Measurements from ENCODE around the gene TRAM2.
A peak's percentile ranks its signal among the peaks of the same experiment; 100 is the strongest.
"Not testable (repeated sequence)": the region's sequence is repeated elsewhere in the genome, so short reads cannot be mapped to it uniquely, and the experiment has no call there.

The TRAM2 gene

DNA sequence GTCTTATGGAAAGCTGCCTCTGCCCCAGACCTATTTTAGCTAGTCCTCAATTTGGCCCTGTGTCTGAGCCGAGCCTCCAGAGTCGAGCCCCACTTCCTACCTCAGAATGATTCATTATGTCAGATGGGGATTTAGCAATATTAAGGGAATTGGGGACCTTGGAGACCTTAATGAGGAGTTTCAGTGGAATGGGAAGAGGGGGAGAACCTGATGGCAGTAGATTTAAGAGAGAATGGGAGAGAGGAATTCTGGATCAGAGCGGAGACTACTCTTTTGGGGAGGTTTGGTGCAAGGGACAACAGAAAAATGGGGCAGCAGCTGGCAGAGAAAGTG, 93.2 kb downstream of the TRAM2 start:
- Histone ChIP-seq H3K9me3 (ENCODE audit: control extremely low read depth in 1 of 5, control insufficient read depth in 4 of 5, insufficient read depth in 2 of 5, low read depth in 1 of 5, low read length in 4 of 5) (no peaks in the 10 kb centered on the region), H3K27ac (ENCODE audit: insufficient read depth in 1 of 2, low read depth in 1 of 2, low read length in 2 of 2, poor library complexity in 1 of 2, severe bottlenecking in 2 of 2) (no peak overlapping the region), H3K4me3 (ENCODE audit: control insufficient read depth in 1 of 7, extremely low read depth in 1 of 7, insufficient read depth in 4 of 7, low read depth in 2 of 7, low read length in 6 of 7) (no peak overlapping the region), H3K27me3 (replicated peaks in 2 of 5; ENCODE audit: control insufficient read depth in 4 of 5, insufficient read depth in 5 of 5, low read length in 4 of 5) (no peaks in the 10 kb centered on the region), H3K36me3 (ENCODE audit: control insufficient read depth in 4 of 4, insufficient read depth in 4 of 4, low read length in 3 of 4) (peaks cover 0 to 7% (median 0%) of the 10 kb centered on the region in 4 experiments), H3K4me1 (ENCODE audit: control extremely low read depth in 1 of 4, control insufficient read depth in 4 of 4, insufficient read depth in 4 of 4, low read length in 3 of 4) (no peaks in the 10 kb centered on the region)
- ChIA-PET POLR2A (no interaction called here), CTCF (interaction anchor here (1.4 kb wide), 1 partner anchor 18 kb away, joined by 3 read pairs; no protein-coding TSS in a partner anchor)
- 94% methylated on average over 3 of the region's 3 CpGs for WGBS (ENCODE audit: insufficient coverage)
- DNase-seq, result no peak

- POLR2A ChIA-PET, result no interaction called here
- Histone ChIP-seq H3K4me3 (ENCODE audit: control insufficient read depth in 1 of 7, extremely low read depth in 1 of 7, insufficient read depth in 4 of 7, low read depth in 2 of 7, low read length in 6 of 7) (no peak overlapping the region), H3K4me1 (ENCODE audit: control extremely low read depth in 1 of 4, control insufficient read depth in 4 of 4, insufficient read depth in 4 of 4, low read length in 3 of 4) (no peaks in the 10 kb centered on the region), H3K9me3 (ENCODE audit: control extremely low read depth in 1 of 5, control insufficient read depth in 4 of 5, insufficient read depth in 2 of 5, low read depth in 1 of 5, low read length in 4 of 5) (no peaks in the 10 kb centered on the region), H3K36me3 (ENCODE audit: control insufficient read depth in 4 of 4, insufficient read depth in 4 of 4, low read length in 3 of 4) (peaks cover 0 to 7% (median 0%) of the 10 kb centered on the region in 4 experiments), H3K27ac (ENCODE audit: insufficient read depth in 1 of 2, low read depth in 1 of 2, low read length in 2 of 2, poor library complexity in 1 of 2, severe bottlenecking in 2 of 2) (no peak overlapping the region), H3K27me3 (replicated peaks in 2 of 5; ENCODE audit: control insufficient read depth in 4 of 5, insufficient read depth in 5 of 5, low read length in 4 of 5) (no peaks in the 10 kb centered on the region)
- peak in 1 of 3 donors; percentile 49 for DNase-seq
- CTCF ChIA-PET, result interaction anchor here (1.4 kb wide), 1 partner anchor 17 kb away, joined by 3 read pairs; no protein-coding TSS in a partner anchor
- 100% methylated on average over 3 of the region's 7 CpGs for WGBS (ENCODE audit: insufficient coverage)
Measured at GRCh38 chr6:52482903-52483670, 93.8 kb downstream of the TRAM2 start.

- WGBS (ENCODE audit: insufficient coverage), result no CpG with 5 or more reads among the region's 2 CpGs
- POLR2A ChIA-PET, result no interaction called here
- Histone ChIP-seq H3K9me3 (ENCODE audit: control extremely low read depth in 1 of 5, control insufficient read depth in 4 of 5, insufficient read depth in 2 of 5, low read depth in 1 of 5, low read length in 4 of 5) (no peaks in the 10 kb centered on the region), H3K4me1 (ENCODE audit: control extremely low read depth in 1 of 4, control insufficient read depth in 4 of 4, insufficient read depth in 4 of 4, low read length in 3 of 4) (no peaks in the 10 kb centered on the region), H3K36me3 (ENCODE audit: control insufficient read depth in 4 of 4, insufficient read depth in 4 of 4, low read length in 3 of 4) (no peaks in the 10 kb centered on the region), H3K27me3 (replicated peaks in 2 of 5; ENCODE audit: control insufficient read depth in 4 of 5, insufficient read depth in 5 of 5, low read length in 4 of 5) (no peaks in the 10 kb centered on the region), H3K4me3 (ENCODE audit: control insufficient read depth in 1 of 7, extremely low read depth in 1 of 7, insufficient read depth in 4 of 7, low read depth in 2 of 7, low read length in 6 of 7) (no peak overlapping the region), H3K27ac (ENCODE audit: insufficient read depth in 1 of 2, low read depth in 1 of 2, low read length in 2 of 2, poor library complexity in 1 of 2, severe bottlenecking in 2 of 2) (no peak overlapping the region)
- DNase-seq, result no peak
- CTCF ChIA-PET, result interaction anchor here (0.7 kb wide), 1 partner anchor 35 kb away, joined by 3 read pairs; no protein-coding TSS in a partner anchor
Measured at GRCh38 chr6:52475307-52475706, 101.6 kb downstream of the TRAM2 start.

GRCh38 chr6:52474173-52474572, 102.7 kb downstream of the TRAM2 start:
- ChIA-PET POLR2A (no interaction called here), CTCF (no interaction called here)
- no peak overlapping the region for H3K4me3 ChIP-seq (ENCODE audit: control insufficient read depth in 1 of 7, extremely low read depth in 1 of 7, insufficient read depth in 4 of 7, low read depth in 2 of 7, low read length in 6 of 7)
- no peaks in the 10 kb centered on the region for H3K9me3 ChIP-seq (ENCODE audit: control extremely low read depth in 1 of 5, control insufficient read depth in 4 of 5, insufficient read depth in 2 of 5, low read depth in 1 of 5, low read length in 4 of 5)
- no peak for DNase-seq
- WGBS (ENCODE audit: insufficient coverage), result 100% methylated on average over 1 of the region's 4 CpGs
- no peaks in the 10 kb centered on the region for H3K4me1 ChIP-seq (ENCODE audit: control extremely low read depth in 1 of 4, control insufficient read depth in 4 of 4, insufficient read depth in 4 of 4, low read length in 3 of 4)
- H3K36me3 ChIP-seq (ENCODE audit: control insufficient read depth in 4 of 4, insufficient read depth in 4 of 4, low read length in 3 of 4), result no peaks in the 10 kb centered on the region
- no peak overlapping the region for H3K27ac ChIP-seq (ENCODE audit: insufficient read depth in 1 of 2, low read depth in 1 of 2, low read length in 2 of 2, poor library complexity in 1 of 2, severe bottlenecking in 2 of 2)
- H3K27me3 ChIP-seq (replicated peaks in 2 of 5; ENCODE audit: control insufficient read depth in 4 of 5, insufficient read depth in 5 of 5, low read length in 4 of 5), result no peaks in the 10 kb centered on the region

DNA sequence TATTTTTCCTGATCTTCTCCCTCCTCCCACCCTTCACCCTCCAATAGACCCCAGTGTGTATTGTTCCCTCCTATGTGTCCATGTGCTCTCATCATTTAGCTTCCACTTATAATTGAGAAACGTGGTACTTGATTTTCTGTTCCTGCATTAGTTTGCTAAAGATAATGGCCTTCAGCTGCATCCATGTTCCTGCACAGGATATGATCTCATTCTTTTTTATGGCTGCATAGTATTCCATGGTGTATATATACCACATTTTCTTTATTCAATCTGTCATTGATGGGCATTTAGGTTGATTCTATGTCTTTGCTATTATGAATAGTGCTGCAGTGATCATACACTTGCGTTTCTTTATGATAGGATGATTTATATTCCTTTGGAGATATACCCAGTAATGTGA, 115.7 kb downstream of the TRAM2 start:
- POLR2A ChIA-PET; H3K27ac ChIP-seq (ENCODE audit: insufficient read depth in 1 of 2, low read depth in 1 of 2, low read length in 2 of 2, poor library complexity in 1 of 2, severe bottlenecking in 2 of 2); H3K9me3 ChIP-seq (ENCODE audit: control extremely low read depth in 1 of 5, control insufficient read depth in 4 of 5, insufficient read depth in 2 of 5, low read depth in 1 of 5, low read length in 4 of 5); H3K27me3 ChIP-seq (replicated peaks in 2 of 5; ENCODE audit: control insufficient read depth in 4 of 5, insufficient read depth in 5 of 5, low read length in 4 of 5); H3K4me1 ChIP-seq (ENCODE audit: control extremely low read depth in 1 of 4, control insufficient read depth in 4 of 4, insufficient read depth in 4 of 4, low read length in 3 of 4); DNase-seq; H3K4me3 ChIP-seq (ENCODE audit: control insufficient read depth in 1 of 7, extremely low read depth in 1 of 7, insufficient read depth in 4 of 7, low read depth in 2 of 7, low read length in 6 of 7); H3K36me3 ChIP-seq (ENCODE audit: control insufficient read depth in 4 of 4, insufficient read depth in 4 of 4, low read length in 3 of 4): not testable (repeated sequence)
- CTCF ChIA-PET, result interaction anchor here (0.8 to 1.1 kb wide), 2 partner anchors 9 to 23 kb away, joined by 3 read pairs; no protein-coding TSS in a partner anchor
- no CpG with 5 or more reads among the region's 2 CpGs for WGBS (ENCODE audit: insufficient coverage)

DNA sequence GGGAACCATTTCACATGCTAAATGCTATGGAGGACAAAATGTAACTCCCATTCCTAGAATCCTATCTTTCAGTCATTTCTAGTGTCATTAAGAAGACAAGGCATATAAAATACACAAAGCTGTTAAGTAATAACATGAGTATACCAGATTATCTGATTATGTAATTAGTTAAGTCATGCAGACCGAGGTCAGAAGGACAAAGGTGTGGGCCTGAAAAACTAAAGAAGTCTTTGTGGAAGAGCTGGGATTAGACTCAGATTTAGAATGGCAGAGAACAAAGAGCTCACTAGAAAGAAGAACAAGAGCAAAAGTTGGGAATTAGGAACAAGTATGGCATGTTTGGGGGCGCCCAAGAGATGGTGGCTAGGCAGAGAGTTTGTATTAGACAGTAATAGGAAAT, 119.8 kb downstream of the TRAM2 start:
- no peak for DNase-seq
- no peak overlapping the region for H3K4me3 ChIP-seq (ENCODE audit: control insufficient read depth in 1 of 7, extremely low read depth in 1 of 7, insufficient read depth in 4 of 7, low read depth in 2 of 7, low read length in 6 of 7)
- H3K9me3 ChIP-seq (ENCODE audit: control extremely low read depth in 1 of 5, control insufficient read depth in 4 of 5, insufficient read depth in 2 of 5, low read depth in 1 of 5, low read length in 4 of 5), result peaks cover 0 to 2% (median 0%) of the 10 kb centered on the region in 5 experiments
- ChIA-PET CTCF (no interaction called here), POLR2A (no interaction called here)
- no peaks in the 10 kb centered on the region for H3K27me3 ChIP-seq (replicated peaks in 2 of 5; ENCODE audit: control insufficient read depth in 4 of 5, insufficient read depth in 5 of 5, low read length in 4 of 5)
- H3K27ac ChIP-seq (ENCODE audit: insufficient read depth in 1 of 2, low read depth in 1 of 2, low read length in 2 of 2, poor library complexity in 1 of 2, severe bottlenecking in 2 of 2), result no peak overlapping the region
- H3K36me3 ChIP-seq (ENCODE audit: control insufficient read depth in 4 of 4, insufficient read depth in 4 of 4, low read length in 3 of 4), result no peaks in the 10 kb centered on the region
- WGBS (ENCODE audit: insufficient coverage), result 100% methylated on average over 1 of the region's 2 CpGs
- H3K4me1 ChIP-seq (ENCODE audit: control extremely low read depth in 1 of 4, control insufficient read depth in 4 of 4, insufficient read depth in 4 of 4, low read length in 3 of 4), result peaks cover 0 to 3% (median 0%) of the 10 kb centered on the region in 4 experiments

- Histone ChIP-seq H3K4me3 (ENCODE audit: control insufficient read depth in 1 of 7, extremely low read depth in 1 of 7, insufficient read depth in 4 of 7, low read depth in 2 of 7, low read length in 6 of 7) (no peak overlapping the region), H3K36me3 (ENCODE audit: control insufficient read depth in 4 of 4, insufficient read depth in 4 of 4, low read length in 3 of 4) (no peaks in the 10 kb centered on the region), H3K9me3 (ENCODE audit: control extremely low read depth in 1 of 5, control insufficient read depth in 4 of 5, insufficient read depth in 2 of 5, low read depth in 1 of 5, low read length in 4 of 5) (peaks cover 0 to 11% (median 4%) of the 10 kb centered on the region in 5 experiments), H3K27me3 (replicated peaks in 2 of 5; ENCODE audit: control insufficient read depth in 4 of 5, insufficient read depth in 5 of 5, low read length in 4 of 5) (no peaks in the 10 kb centered on the region), H3K4me1 (ENCODE audit: control extremely low read depth in 1 of 4, control insufficient read depth in 4 of 4, insufficient read depth in 4 of 4, low read length in 3 of 4) (peaks cover 0 to 3% (median 0%) of the 10 kb centered on the region in 4 experiments), H3K27ac (ENCODE audit: insufficient read depth in 1 of 2, low read depth in 1 of 2, low read length in 2 of 2, poor library complexity in 1 of 2, severe bottlenecking in 2 of 2) (no peak overlapping the region)
- 83% methylated on average over 1 of the region's 2 CpGs for WGBS (ENCODE audit: insufficient coverage)
- peak in 1 of 3 donors; percentile 13 for DNase-seq
- CTCF ChIA-PET, result no interaction called here
- POLR2A ChIA-PET, result no interaction called here
Measured at GRCh38 chr6:52454556-52454955, 122.3 kb downstream of the TRAM2 start.

Data from common myeloid progenitor, CD34-positive (primary cell).